Glutamatergic neuron (in vitro differentiated cells): ENCODE measurements around the gene FBXW5. TPM values are rescaled to one million over a fixed set of nuclear protein-coding genes. Genes with fewer than 3 reads are reported as not detected.
A peak's percentile ranks its signal among the peaks of the same experiment; 100 is the strongest.

Experiments
- DNase-seq: peaks from one replicate; pipeline ENCODE4 v3.0.0; 2022
- H3K27ac Mint-ChIP-seq: one replicate; pipeline ENCODE4 v1.8.0; 2020; ENCODE audit warnings: mild to moderate bottlenecking, mixed read lengths, inconsistent platforms; ENCODE audit not compliant: unreplicated experiment
- H3K27me3 Mint-ChIP-seq: one replicate; pipeline ENCODE4 v1.8.0; 2020; ENCODE audit warnings: mild to moderate bottlenecking, moderate library complexity, mixed read lengths, inconsistent platforms; ENCODE audit not compliant: unreplicated experiment
- H3K36me3 Mint-ChIP-seq: one replicate; pipeline ENCODE4 v1.8.0; 2020; ENCODE audit warnings: mild to moderate bottlenecking, mixed read lengths, inconsistent platforms; ENCODE audit not compliant: unreplicated experiment
- H3K4me1 Mint-ChIP-seq: one replicate; pipeline ENCODE4 v1.8.0; 2020; ENCODE audit warnings: mild to moderate bottlenecking, low read depth, mixed read lengths, inconsistent platforms; ENCODE audit not compliant: unreplicated experiment
- H3K4me3 Mint-ChIP-seq: one replicate; pipeline ENCODE4 v1.8.0; 2020; ENCODE audit warnings: mild to moderate bottlenecking, mixed read lengths, inconsistent platforms; ENCODE audit not compliant: unreplicated experiment
- H3K9me3 Mint-ChIP-seq: one replicate; pipeline ENCODE4 v1.8.0; 2020; ENCODE audit warnings: mild to moderate bottlenecking, moderate library complexity, mixed read lengths, inconsistent platforms; ENCODE audit not compliant: unreplicated experiment
- CTCF ChIP-seq: fragments of 200-600 bp; sonication (generic); IDR thresholded peaks from one replicate; pipeline ENCODE4 v1.5.0; 2021; ENCODE audit not compliant: partially characterized antibody, unreplicated experiment
- total RNA-seq: library from RNA; stranded (reverse); fragmentation: NEBNext Ultra II Directional; extraction: Animal tissue kit (Norgen Biotek cat#: 25700); gene quantifications from one replicate; pipeline ENCODE4 v1.2.1, GENCODE V29; 2021; ENCODE audit not compliant: unreplicated experiment

Gene FBXW5
- total RNA-seq, 1 donor from 2014 or later: 77.9 TPM

- no peak overlapping the region for H3K4me3 Mint-ChIP-seq
- no peaks in the 10 kb centered on the region for H3K36me3 Mint-ChIP-seq
- H3K27me3 Mint-ChIP-seq: peaks cover 4% of the 10 kb centered on the region
- TF ChIP-seq CTCF: no peak
- no peak for DNase-seq
- H3K4me1 Mint-ChIP-seq: peaks cover 10% of the 10 kb centered on the region
- peaks cover 2% of the 10 kb centered on the region for H3K9me3 Mint-ChIP-seq
- no peak overlapping the region for H3K27ac Mint-ChIP-seq
These were observed 19.0 kb downstream of the FBXW5 start for GRCh38 chr9:136925414-136926153.

DNA sequence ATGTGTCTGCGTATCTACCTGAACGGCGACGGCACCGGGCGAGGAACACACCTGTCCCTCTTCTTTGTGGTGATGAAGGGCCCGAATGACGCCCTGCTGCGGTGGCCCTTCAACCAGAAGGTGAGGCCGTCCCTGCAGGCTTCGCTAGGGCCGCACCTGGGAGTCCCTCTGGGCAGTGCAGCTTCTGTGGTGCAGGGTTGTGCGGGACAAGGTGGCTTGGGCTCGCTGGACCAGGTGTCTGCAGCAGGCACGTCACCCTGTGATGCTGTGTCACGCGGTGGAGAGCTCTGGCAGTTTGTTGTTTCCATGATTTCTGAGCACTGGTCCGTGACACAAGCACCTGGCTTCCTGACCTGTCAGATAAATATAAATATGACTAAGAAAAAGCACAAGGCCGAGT is 20.7 kb downstream of the FBXW5 start:
- TF ChIP-seq CTCF: no peak
- Mint-ChIP-seq H3K27me3 (peaks cover 3% of the 10 kb centered on the region), H3K4me1 (peaks cover 10% of the 10 kb centered on the region), H3K4me3 (no peak overlapping the region), H3K36me3 (no peaks in the 10 kb centered on the region), H3K9me3 (peaks cover 4% of the 10 kb centered on the region), H3K27ac (no peak overlapping the region)
- DNase-seq: no peak

GRCh38 chr9:136922540-136922939 is 22.0 kb downstream of the FBXW5 start:
- H3K9me3 Mint-ChIP-seq: peaks cover 6% of the 10 kb centered on the region
- peaks cover 5% of the 10 kb centered on the region for H3K4me1 Mint-ChIP-seq
- no peak overlapping the region for H3K4me3 Mint-ChIP-seq
- H3K27ac Mint-ChIP-seq: no peak overlapping the region
- no peaks in the 10 kb centered on the region for H3K36me3 Mint-ChIP-seq
- no peak for DNase-seq
- H3K27me3 Mint-ChIP-seq: peaks cover 4% of the 10 kb centered on the region
- TF ChIP-seq CTCF: no peak

DNA sequence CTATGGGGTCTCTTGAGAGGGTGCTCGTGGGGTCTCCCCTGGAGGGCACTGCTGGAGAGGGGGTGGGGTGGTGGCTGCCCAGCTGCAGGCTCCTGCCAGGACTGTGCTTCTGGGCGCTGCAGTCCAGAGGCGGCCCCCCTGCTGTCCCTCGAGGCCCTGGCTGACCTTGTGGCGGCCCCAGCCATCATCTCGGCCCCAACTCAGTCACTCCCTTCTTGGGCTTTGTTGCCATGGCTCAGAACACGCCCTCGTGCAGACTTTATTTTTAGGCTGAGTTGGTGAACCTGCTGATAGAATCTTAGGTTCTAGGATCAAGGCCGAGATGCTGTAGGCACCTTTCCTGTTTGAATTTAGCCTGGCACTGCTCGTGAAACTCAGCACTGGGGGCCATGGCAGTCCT is 22.8 kb downstream of the FBXW5 start:
- no peak for DNase-seq
- TF ChIP-seq CTCF: no peak
- H3K4me3 Mint-ChIP-seq: no peak overlapping the region
- H3K9me3 Mint-ChIP-seq: peaks cover 6% of the 10 kb centered on the region
- peak overlapping the region; percentile 33 for H3K27ac Mint-ChIP-seq
- H3K27me3 Mint-ChIP-seq: peaks cover 4% of the 10 kb centered on the region
- H3K36me3 Mint-ChIP-seq: no peaks in the 10 kb centered on the region
- peaks cover 1% of the 10 kb centered on the region for H3K4me1 Mint-ChIP-seq

GRCh38 chr9:136921307-136921706 is 23.2 kb downstream of the FBXW5 start:
- Mint-ChIP-seq H3K4me1 (peaks cover 1% of the 10 kb centered on the region), H3K36me3 (no peaks in the 10 kb centered on the region), H3K27ac (no peak overlapping the region), H3K9me3 (peaks cover 6% of the 10 kb centered on the region), H3K4me3 (no peak overlapping the region), H3K27me3 (peaks cover 4% of the 10 kb centered on the region)
- no peak for DNase-seq
- no peak for TF ChIP-seq CTCF
